Measurements from ENCODE around the gene BTBD9. TPM values are rescaled to one million over a fixed set of nuclear protein-coding genes. Genes with fewer than 3 reads are reported as not detected.

The BTBD9 gene
- total RNA-seq, 4 donors from 2014 or later: 17.3 to 50.3 (median 37.8) TPM

DNA sequence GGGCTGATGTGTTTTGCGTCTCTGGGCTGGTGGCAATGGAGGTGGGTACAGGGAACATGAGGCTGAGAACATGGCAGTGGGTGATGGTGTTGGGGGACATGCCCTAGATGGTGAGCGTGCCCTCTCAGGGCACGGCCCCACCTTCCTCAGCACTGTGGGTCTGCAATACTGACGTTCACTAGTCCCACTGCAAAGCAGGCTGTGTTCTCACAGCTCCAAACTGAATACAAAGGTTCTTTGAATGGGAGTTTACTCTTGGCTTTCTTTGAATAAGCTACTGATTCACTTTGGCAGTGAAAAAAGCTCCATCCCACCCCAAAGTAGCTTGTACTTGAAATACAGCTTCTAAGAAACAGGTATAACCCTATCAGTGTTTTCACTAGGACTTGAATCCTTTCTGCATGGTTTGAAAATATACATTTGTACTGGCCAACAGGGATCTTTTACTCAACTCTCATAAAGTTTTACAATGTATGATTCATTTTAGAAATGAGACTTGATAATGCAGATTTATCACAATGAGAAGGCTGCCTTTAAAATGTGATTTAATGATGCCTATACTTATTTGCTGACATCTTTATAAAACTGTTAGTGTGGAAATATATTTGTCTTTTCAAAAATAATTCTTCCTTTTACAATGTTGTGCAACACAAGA is 419.5 kb downstream of the BTBD9 start:
- Histone ChIP-seq H3K36me3 (no peaks in the 10 kb centered on the region), H3K27me3 (no peaks in the 10 kb centered on the region), H3K9me3 (no peaks in the 10 kb centered on the region), H3K4me3 (no peak overlapping the region), H3K27ac (no peak overlapping the region), H3K4me1 (no peaks in the 10 kb centered on the region)
- TF ChIP-seq POLR2A (IDR thresholded peaks at IDR 0.05): no peak
- TF ChIP-seq, protein P1, sequence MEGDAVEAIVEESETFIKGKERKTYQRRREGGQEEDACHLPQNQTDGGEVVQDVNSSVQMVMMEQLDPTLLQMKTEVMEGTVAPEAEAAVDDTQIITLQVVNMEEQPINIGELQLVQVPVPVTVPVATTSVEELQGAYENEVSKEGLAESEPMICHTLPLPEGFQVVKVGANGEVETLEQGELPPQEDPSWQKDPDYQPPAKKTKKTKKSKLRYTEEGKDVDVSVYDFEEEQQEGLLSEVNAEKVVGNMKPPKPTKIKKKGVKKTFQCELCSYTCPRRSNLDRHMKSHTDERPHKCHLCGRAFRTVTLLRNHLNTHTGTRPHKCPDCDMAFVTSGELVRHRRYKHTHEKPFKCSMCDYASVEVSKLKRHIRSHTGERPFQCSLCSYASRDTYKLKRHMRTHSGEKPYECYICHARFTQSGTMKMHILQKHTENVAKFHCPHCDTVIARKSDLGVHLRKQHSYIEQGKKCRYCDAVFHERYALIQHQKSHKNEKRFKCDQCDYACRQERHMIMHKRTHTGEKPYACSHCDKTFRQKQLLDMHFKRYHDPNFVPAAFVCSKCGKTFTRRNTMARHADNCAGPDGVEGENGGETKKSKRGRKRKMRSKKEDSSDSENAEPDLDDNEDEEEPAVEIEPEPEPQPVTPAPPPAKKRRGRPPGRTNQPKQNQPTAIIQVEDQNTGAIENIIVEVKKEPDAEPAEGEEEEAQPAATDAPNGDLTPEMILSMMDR (IDR thresholded peaks at IDR 0.05): no peak
- DNase-seq: no peak

DNA sequence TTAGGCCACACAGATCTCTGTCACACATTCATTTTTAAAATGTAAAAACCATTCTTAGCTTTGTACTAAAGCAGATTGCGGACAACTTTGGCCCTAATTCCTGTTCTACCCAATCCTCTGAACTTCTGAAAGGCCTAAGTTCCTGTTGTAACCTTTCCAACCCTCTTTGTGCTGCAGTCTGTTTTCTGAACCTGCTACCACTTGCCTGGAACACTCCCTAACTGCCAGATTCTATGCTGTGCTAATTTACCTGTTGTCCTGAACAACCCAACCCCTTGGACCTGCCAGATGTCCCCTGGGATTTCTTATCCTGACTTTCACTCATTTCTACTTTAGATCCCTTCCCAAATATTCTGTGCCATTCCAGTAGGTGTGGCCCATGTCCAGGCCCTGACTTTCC is 421.5 kb downstream of the BTBD9 start:
- DNase-seq: no peak
- H3K4me3 ChIP-seq: no peak overlapping the region
- no peaks in the 10 kb centered on the region for H3K36me3 ChIP-seq
- no peak overlapping the region for H3K27ac ChIP-seq
- H3K4me1 ChIP-seq: no peaks in the 10 kb centered on the region
- H3K9me3 ChIP-seq: no peaks in the 10 kb centered on the region
- TF ChIP-seq POLR2A (IDR thresholded peaks at IDR 0.05): no peak
- TF ChIP-seq, protein P1 (IDR thresholded peaks at IDR 0.05): no peak
- no peaks in the 10 kb centered on the region for H3K27me3 ChIP-seq

DNA sequence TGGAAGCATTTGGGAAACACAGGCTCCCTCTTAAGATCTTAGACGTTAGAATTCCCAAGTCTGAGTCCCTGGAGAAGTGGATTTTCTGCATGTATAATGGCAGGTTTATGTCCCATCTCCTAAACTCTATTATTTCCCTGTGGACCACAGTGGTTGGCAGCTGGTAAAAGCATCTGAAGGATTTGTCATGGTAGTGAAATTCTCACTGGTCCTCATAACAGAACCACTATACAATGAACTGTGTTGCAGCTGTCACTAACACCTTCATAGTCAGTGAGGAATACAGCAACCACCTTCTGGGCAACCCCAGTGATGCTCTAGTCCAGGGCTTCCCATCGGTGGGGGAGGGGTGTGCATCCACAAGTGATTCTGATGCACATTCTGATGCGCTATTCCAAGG is 423.3 kb downstream of the BTBD9 start:
- Histone ChIP-seq H3K27me3 (no peaks in the 10 kb centered on the region), H3K4me3 (no peak overlapping the region), H3K9me3 (no peaks in the 10 kb centered on the region), H3K36me3 (no peaks in the 10 kb centered on the region), H3K27ac (no peak overlapping the region), H3K4me1 (no peaks in the 10 kb centered on the region)
- TF ChIP-seq, protein P1 (IDR thresholded peaks at IDR 0.05): no peak
- TF ChIP-seq POLR2A (IDR thresholded peaks at IDR 0.05): no peak
- DNase-seq: no peak

DNA sequence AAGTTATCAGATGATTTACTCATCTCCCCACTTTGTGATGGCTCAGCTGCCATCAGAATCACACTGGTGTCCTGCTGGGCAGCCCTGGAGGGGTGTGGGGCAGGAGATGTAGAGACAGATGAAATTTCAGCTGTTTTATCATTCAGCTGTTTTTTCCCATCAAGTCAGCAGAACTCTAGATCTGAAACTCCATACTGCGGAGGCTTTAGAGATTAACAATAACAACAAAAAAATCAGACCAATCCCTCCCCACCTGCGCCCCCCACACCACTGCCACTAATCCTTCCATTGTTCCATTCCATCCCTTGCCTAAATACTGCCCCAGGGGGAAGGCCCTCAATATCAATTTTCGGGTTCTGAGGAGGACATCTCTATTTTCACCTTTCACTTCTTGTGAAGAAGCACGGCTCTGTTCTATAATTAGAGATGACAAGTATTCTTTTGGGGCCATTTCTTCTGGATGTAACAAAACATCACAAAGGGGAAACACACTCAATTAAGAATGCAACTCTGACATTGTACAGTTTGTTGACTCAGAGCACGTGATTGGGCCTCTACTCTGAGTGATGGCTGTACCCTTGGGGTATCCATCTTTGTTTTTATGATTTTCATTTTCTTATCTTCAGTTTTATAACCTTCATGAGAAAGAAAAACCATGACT is 423.9 kb downstream of the BTBD9 start:
- Histone ChIP-seq H3K9me3 (no peaks in the 10 kb centered on the region), H3K27ac (no peak overlapping the region), H3K27me3 (no peaks in the 10 kb centered on the region), H3K4me1 (no peaks in the 10 kb centered on the region), H3K4me3 (no peak overlapping the region), H3K36me3 (no peaks in the 10 kb centered on the region)
- TF ChIP-seq, protein P1 (IDR thresholded peaks at IDR 0.05): no peak
- no peak for TF ChIP-seq POLR2A (IDR thresholded peaks at IDR 0.05)
- DNase-seq: no peak

DNA sequence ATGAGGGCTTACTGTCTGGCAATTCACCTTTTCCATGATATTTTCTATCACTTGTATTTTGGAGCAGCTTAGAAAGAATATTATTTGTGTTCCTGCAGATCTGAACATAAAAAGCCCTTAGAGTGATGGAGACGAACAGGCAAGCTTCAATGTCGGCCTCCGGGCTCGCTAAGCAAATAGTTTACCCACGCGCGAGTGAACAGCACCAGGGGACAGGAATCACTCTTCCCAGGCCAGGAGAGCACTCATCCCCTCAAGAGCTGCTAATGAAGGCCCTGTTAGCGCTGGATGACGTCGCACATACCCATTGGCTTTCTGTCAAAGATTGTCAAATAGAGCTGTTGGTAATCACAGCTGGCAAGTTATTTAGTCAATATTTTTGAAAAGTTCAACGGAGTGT is 424.5 kb downstream of the BTBD9 start:
- DNase-seq: no peak

More for the DNA sequence above, 424.5 kb downstream of the BTBD9 start:
- H3K4me3 ChIP-seq: no peak overlapping the region
- no peak overlapping the region for H3K27ac ChIP-seq
- TF ChIP-seq, protein P1 (IDR thresholded peaks at IDR 0.05): no peak
- no peak for TF ChIP-seq POLR2A (IDR thresholded peaks at IDR 0.05)
- no peaks in the 10 kb centered on the region for H3K9me3 ChIP-seq
- no peaks in the 10 kb centered on the region for H3K27me3 ChIP-seq
- no peaks in the 10 kb centered on the region for H3K36me3 ChIP-seq
- H3K4me1 ChIP-seq: no peaks in the 10 kb centered on the region

Measured in Peyer's patch (tissue), 4 donors.